GM13977 (cell line): ENCODE measurements around the gene LRIT3.
"Not testable (repeated sequence)": the region's sequence is repeated elsewhere in the genome, so short reads cannot be mapped to it uniquely, and the experiment has no call there.

Source experiments
- DNase-seq: peaks from one replicate; pipeline ENCODE4 v3.0.0; 2012; ENCODE audit warnings: low spot score
- in situ Hi-C: fragments of 300-500 bp; cut with MboI; formaldehyde crosslinking; loops from one replicate; pipeline ENCODE4 v1.12.0; 2022; ENCODE audit warnings: low sequenced_read_pairs, low pct_unique_long_range_greater_than_20kb, mixed read lengths, inconsistent platforms; ENCODE audit not compliant: unreplicated experiment
- TF ChIP-seq, protein P1 (sequence below): IDR thresholded peaks from 2 replicates; pipeline ENCODE4 v1.5.1; 2012; ENCODE audit warnings: mild to moderate bottlenecking, control low read depth; ENCODE audit not compliant: insufficient read depth; ENCODE audit errors: extremely low read depth, missing control alignments

LRIT3 gene

GRCh38 chr4:109870061-109870460 lies 22.2 kb downstream of the LRIT3 start:
- no peak for DNase-seq
- in situ Hi-C loops = no loop called here
- TF ChIP-seq, protein P1, sequence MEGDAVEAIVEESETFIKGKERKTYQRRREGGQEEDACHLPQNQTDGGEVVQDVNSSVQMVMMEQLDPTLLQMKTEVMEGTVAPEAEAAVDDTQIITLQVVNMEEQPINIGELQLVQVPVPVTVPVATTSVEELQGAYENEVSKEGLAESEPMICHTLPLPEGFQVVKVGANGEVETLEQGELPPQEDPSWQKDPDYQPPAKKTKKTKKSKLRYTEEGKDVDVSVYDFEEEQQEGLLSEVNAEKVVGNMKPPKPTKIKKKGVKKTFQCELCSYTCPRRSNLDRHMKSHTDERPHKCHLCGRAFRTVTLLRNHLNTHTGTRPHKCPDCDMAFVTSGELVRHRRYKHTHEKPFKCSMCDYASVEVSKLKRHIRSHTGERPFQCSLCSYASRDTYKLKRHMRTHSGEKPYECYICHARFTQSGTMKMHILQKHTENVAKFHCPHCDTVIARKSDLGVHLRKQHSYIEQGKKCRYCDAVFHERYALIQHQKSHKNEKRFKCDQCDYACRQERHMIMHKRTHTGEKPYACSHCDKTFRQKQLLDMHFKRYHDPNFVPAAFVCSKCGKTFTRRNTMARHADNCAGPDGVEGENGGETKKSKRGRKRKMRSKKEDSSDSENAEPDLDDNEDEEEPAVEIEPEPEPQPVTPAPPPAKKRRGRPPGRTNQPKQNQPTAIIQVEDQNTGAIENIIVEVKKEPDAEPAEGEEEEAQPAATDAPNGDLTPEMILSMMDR = no peak

- no peak for DNase-seq
- TF ChIP-seq, protein P1 = no peak
- in situ Hi-C loops = no loop called here
Observed at GRCh38 chr4:109872065-109872464, 24.2 kb downstream of the LRIT3 start.

DNA sequence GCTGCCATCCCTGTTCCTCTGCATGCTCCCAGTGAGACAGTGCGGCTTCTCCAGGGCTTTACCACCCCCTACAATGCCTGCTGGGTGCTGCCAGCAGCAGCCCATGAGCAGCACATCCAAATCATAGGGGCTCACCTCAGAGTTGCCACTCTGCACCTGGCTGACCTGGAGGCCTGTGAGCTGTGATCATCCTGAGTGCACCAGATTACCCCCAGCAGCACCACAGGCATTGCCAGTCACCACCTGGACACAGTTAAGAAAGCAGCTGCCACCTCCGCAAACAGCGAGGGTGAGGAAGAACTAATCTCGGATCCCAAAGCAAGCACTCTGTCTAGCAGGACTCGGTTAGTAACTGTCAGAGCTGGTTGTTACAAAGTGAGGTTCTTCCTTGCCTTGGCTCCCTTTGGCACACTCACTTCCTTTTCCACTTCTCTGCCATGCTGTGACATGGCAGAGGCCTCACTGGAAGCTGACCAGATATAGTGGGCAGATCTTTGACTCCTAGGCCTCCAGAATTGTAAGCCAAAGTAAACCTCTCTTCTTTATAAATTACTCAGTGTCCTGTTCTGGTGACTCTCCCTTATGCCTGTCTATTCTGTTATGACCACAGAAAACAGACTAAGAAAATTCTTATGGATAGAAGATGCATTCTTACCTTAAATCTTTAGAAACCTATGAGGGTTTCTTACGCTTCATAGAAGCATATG lies 25.2 kb downstream of the LRIT3 start:
- TF ChIP-seq, protein P1 = no peak
- DNase-seq = no peak
- in situ Hi-C loops = no loop called here

- in situ Hi-C loops = no loop called here
- DNase-seq = no peak
- TF ChIP-seq, protein P1 = no peak
Observed at GRCh38 chr4:109873791-109874514, 26.0 kb downstream of the LRIT3 start.

DNA sequence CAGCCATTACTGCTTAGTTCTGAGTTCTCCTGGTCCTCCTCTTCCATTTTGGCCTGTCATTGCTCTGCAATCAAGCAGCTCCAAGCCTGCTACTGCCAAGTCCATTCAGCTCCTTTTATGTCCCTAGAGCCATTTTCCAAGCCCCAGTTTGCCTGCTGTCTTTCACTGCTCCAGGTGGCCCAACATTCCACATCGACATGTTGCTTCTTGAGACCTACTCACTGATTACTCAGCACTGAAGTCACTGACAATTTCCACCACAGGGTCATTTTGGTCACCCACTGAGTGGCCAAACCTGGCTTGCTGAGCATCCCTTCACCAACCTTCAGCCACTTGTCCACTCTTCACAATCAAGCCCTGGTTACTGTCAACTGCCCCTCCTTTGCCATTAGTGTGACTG lies 27.2 kb downstream of the LRIT3 start:
- in situ Hi-C loops = no loop called here
- TF ChIP-seq, protein P1 = no peak
- DNase-seq = no peak

GRCh38 chr4:109875553-109875952 lies 27.6 kb downstream of the LRIT3 start:
- DNase-seq, in situ Hi-C loops: not testable (repeated sequence)

DNA sequence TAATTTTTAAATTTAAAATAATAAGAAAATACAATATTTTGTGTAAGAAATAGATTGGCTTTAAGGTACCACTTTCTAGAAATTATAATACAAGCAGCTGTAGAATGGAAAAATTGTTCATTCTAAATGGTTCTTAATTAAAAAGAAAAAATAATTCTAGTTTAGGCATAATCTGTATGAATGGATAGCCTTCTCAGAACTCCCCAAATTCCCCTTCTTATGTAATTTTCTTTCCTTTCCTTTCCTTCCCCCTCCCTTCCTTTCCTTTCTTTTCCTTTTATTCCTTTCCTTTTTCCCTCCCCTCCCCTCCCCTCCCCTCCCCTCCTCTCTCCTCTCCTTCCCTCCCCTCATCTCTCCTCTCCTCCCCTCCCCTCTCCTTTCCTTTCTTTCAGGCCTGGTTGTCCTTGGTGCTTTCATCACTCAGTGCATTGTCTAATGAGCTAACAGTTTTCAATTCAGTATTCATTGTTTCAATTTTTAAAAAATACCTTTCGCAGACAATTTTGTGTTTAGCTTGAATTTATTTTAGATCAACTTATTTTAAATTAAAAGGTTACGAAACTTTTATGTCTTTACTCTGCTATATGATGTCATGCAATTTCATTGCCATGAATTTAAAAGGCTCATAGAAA lies 28.8 kb downstream of the LRIT3 start:
- TF ChIP-seq, protein P1 = no peak
- no peak for DNase-seq
- in situ Hi-C loops = no loop called here
